ENCODE results near the gene DDX47. TPM values are rescaled to one million over a fixed set of nuclear protein-coding genes. Genes with fewer than 3 reads are reported as not detected.
"Not testable (repeated sequence)": the region's sequence is repeated elsewhere in the genome, so short reads cannot be mapped to it uniquely, and the experiment has no call there.

The DDX47 gene
- total RNA-seq, 2 experiments from 2014 or later = 49.1 to 53.2 TPM

- H3K4me3 Mint-ChIP-seq = no peak overlapping the region
- no peak overlapping the region for H3K27ac Mint-ChIP-seq
- no peaks in the 10 kb centered on the region for H3K9me3 Mint-ChIP-seq
- no peaks in the 10 kb centered on the region for H3K27me3 Mint-ChIP-seq
- peaks cover 30% of the 10 kb centered on the region for H3K36me3 Mint-ChIP-seq (ENCODE audit: low read depth)
- CTCF ChIA-PET = interaction anchor here (0.6 to 2.5 kb wide), 33 partner anchors 8 to 418 kb away, joined by 3 to 10 read pairs (median 4); partner anchors contain the start of genes DDX47 and GPRC5A
- DNase-seq = no peak
- peaks cover 33% of the 10 kb centered on the region for H3K4me1 Mint-ChIP-seq
- POLR2A ChIA-PET = interaction anchor here (0.6 to 2.3 kb wide), 4 partner anchors 9 to 100 kb away, joined by 3 to 6 read pairs (median 3); no protein-coding TSS in a partner anchor
Observed at GRCh38 chr12:12836571-12836970, 23.4 kb downstream of the DDX47 start.

GRCh38 chr12:12837025-12837812 is 24.1 kb downstream of the DDX47 start:
- H3K4me1 Mint-ChIP-seq = peaks cover 33% of the 10 kb centered on the region
- no peak overlapping the region for H3K4me3 Mint-ChIP-seq
- peaks cover 25% of the 10 kb centered on the region for H3K36me3 Mint-ChIP-seq (ENCODE audit: low read depth)
- H3K27me3 Mint-ChIP-seq = no peaks in the 10 kb centered on the region
- no peaks in the 10 kb centered on the region for H3K9me3 Mint-ChIP-seq
- CTCF ChIA-PET = interaction anchor here (0.5 to 2.5 kb wide), 43 partner anchors 8 to 418 kb away, joined by 3 to 10 read pairs (median 4); partner anchors contain the start of genes DDX47 and GPRC5A
- no peak overlapping the region for H3K27ac Mint-ChIP-seq
- POLR2A ChIA-PET = interaction anchor here (0.6 to 2.3 kb wide), 6 partner anchors 8 to 101 kb away, joined by 3 to 6 read pairs (median 4); partner anchors contain the start of gene DDX47
- peak; percentile 50 for DNase-seq

GRCh38 chr12:12837813-12838153 is 24.6 kb downstream of the DDX47 start:
- POLR2A ChIA-PET = interaction anchor here (0.9 to 2.3 kb wide), 4 partner anchors 9 to 61 kb away, joined by 3 to 6 read pairs (median 5); partner anchors contain the start of gene DDX47
- CTCF ChIA-PET = interaction anchor here (0.5 to 2.5 kb wide), 20 partner anchors 9 to 411 kb away, joined by 3 to 10 read pairs (median 4); partner anchors contain the start of genes DDX47 and GPRC5A
- H3K27ac Mint-ChIP-seq = no peak overlapping the region
- no peaks in the 10 kb centered on the region for H3K27me3 Mint-ChIP-seq
- peaks cover 33% of the 10 kb centered on the region for H3K4me1 Mint-ChIP-seq
- no peaks in the 10 kb centered on the region for H3K9me3 Mint-ChIP-seq
- no peak overlapping the region for H3K4me3 Mint-ChIP-seq
- DNase-seq = no peak
- peaks cover 19% of the 10 kb centered on the region for H3K36me3 Mint-ChIP-seq (ENCODE audit: low read depth)

- CTCF ChIA-PET = interaction anchor here (0.6 to 2.5 kb wide), 4 partner anchors 33 to 482 kb away, joined by 3 to 9 read pairs (median 4); partner anchors contain the start of genes BORCS5 and GPRC5A
- peak overlapping the region; percentile 74 for H3K27ac Mint-ChIP-seq
- peak overlapping the region; percentile 17 for H3K4me3 Mint-ChIP-seq
- no peak for DNase-seq
- H3K36me3 Mint-ChIP-seq (ENCODE audit: low read depth) = peaks cover 7% of the 10 kb centered on the region
- H3K4me1 Mint-ChIP-seq = peaks cover 33% of the 10 kb centered on the region
- POLR2A ChIA-PET = no interaction called here
- no peaks in the 10 kb centered on the region for H3K9me3 Mint-ChIP-seq
- H3K27me3 Mint-ChIP-seq = no peaks in the 10 kb centered on the region
Observed at GRCh38 chr12:12839003-12839395, 25.9 kb downstream of the DDX47 start.

DNA sequence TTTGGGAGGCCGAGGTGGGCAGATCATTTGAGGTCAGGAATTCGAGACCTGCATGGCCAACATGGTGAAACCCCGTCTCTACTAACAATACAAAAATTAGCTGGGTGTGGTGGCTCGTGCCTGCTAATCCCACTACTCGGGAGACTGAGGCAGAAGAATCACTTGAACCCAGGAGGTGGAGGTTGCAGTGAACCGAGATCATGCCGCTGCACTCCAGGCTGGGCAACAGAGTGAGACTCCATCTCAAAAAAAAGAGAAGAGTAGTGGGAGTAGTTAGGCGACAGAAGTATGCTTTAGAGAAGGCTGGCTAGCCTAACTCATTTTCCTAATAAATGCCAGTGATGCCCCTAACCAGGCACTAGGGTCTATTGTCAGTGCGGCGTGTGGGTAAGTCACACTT is 26.3 kb downstream of the DDX47 start:
- H3K27me3 Mint-ChIP-seq; H3K9me3 Mint-ChIP-seq; H3K4me3 Mint-ChIP-seq; DNase-seq; POLR2A ChIA-PET; H3K36me3 Mint-ChIP-seq (ENCODE audit: low read depth): not testable (repeated sequence)
- CTCF ChIA-PET = interaction anchor here (1.2 kb wide), 1 partner anchor 52 kb away, joined by 4 read pairs; the partner anchor contains the start of gene GPRC5A
- Mint-ChIP-seq H3K27ac (peak overlapping the region; percentile 74), H3K4me1 (peaks cover 33% of the 10 kb centered on the region)

GRCh38 chr12:12839873-12840579 is 26.9 kb downstream of the DDX47 start:
- peaks cover under 1% of the 10 kb centered on the region for H3K36me3 Mint-ChIP-seq (ENCODE audit: low read depth)
- DNase-seq = no peak
- ChIA-PET POLR2A (no interaction called here), CTCF (no interaction called here)
- no peak overlapping the region for H3K27ac Mint-ChIP-seq
- H3K27me3 Mint-ChIP-seq = no peaks in the 10 kb centered on the region
- H3K9me3 Mint-ChIP-seq = no peaks in the 10 kb centered on the region
- no peak overlapping the region for H3K4me3 Mint-ChIP-seq
- peaks cover 33% of the 10 kb centered on the region for H3K4me1 Mint-ChIP-seq

DNA sequence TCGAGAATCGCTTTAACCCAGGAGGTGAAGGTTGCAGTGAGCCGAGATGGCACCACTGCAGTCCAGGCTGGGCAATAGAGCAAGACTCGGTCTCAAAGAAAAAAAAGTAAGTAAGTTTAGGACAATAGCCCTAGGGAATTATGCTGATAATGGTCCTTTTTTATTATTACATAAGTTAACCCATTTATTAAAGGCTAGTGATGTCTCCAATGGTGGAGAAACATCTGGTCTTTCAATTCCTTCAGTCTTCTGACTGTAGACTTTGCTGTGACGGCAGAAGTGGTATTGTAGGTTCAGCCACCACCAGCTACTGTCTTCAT is 27.4 kb downstream of the DDX47 start:
- H3K27ac Mint-ChIP-seq = no peak overlapping the region
- H3K27me3 Mint-ChIP-seq = no peaks in the 10 kb centered on the region
- POLR2A ChIA-PET = no interaction called here
- H3K36me3 Mint-ChIP-seq (ENCODE audit: low read depth) = no peaks in the 10 kb centered on the region
- no peak overlapping the region for H3K4me3 Mint-ChIP-seq
- no peaks in the 10 kb centered on the region for H3K9me3 Mint-ChIP-seq
- CTCF ChIA-PET = no interaction called here
- H3K4me1 Mint-ChIP-seq = peaks cover 34% of the 10 kb centered on the region
- no peak for DNase-seq

- H3K36me3 Mint-ChIP-seq (ENCODE audit: low read depth); H3K27me3 Mint-ChIP-seq; DNase-seq; CTCF ChIA-PET; POLR2A ChIA-PET; H3K4me3 Mint-ChIP-seq; H3K9me3 Mint-ChIP-seq; H3K27ac Mint-ChIP-seq: not testable (repeated sequence)
- H3K4me1 Mint-ChIP-seq = peaks cover 42% of the 10 kb centered on the region
Observed at GRCh38 chr12:12841428-12841827, 28.3 kb downstream of the DDX47 start.

- Mint-ChIP-seq H3K27ac (no peak overlapping the region), H3K36me3 (ENCODE audit: low read depth) (peaks cover 5% of the 10 kb centered on the region), H3K27me3 (no peaks in the 10 kb centered on the region), H3K4me1 (peaks cover 18% of the 10 kb centered on the region), H3K9me3 (no peaks in the 10 kb centered on the region), H3K4me3 (no peak overlapping the region)
- CTCF ChIA-PET = interaction anchor here (1.1 to 1.9 kb wide), 2 partner anchors 8 to 58 kb away, joined by 3 to 5 read pairs; no protein-coding TSS in a partner anchor
- DNase-seq = no peak
- POLR2A ChIA-PET = interaction anchor here (1.0 to 1.4 kb wide), 2 partner anchors 9 to 32 kb away, joined by 3 read pairs; no protein-coding TSS in a partner anchor
Observed at GRCh38 chr12:12845794-12846243, 32.7 kb downstream of the DDX47 start.

- peak; percentile 39 for DNase-seq
- peak overlapping the region; percentile 49 for H3K27ac Mint-ChIP-seq
- H3K36me3 Mint-ChIP-seq (ENCODE audit: low read depth) = peaks cover 11% of the 10 kb centered on the region
- H3K9me3 Mint-ChIP-seq, H3K27me3 Mint-ChIP-seq, H3K4me3 Mint-ChIP-seq, POLR2A ChIA-PET: not testable (repeated sequence)
- H3K4me1 Mint-ChIP-seq = peaks cover 18% of the 10 kb centered on the region
- CTCF ChIA-PET = interaction anchor here (1.6 to 1.9 kb wide), 2 partner anchors 9 to 10 kb away, joined by 4 to 5 read pairs; no protein-coding TSS in a partner anchor
Observed at GRCh38 chr12:12846780-12847179, 33.6 kb downstream of the DDX47 start.

DNA sequence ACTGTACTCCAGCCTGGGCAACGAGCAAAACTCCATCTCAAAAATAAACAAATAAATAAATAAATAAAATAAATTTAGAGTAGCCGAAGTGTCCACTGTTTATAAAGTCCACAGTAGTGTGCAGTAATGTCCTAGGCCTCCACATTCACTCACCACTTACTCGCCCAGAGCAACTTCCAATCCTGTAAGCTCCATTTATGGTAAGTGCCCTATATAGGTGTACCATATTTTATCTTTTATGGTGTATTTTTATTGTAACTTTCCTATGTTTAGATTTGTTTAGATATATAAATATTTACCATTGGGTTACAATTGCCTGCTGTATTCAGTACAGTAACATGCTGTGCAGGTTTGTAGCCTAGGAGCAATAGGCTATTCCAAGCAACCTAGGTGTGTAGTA is 40.3 kb downstream of the DDX47 start:
- ChIA-PET CTCF (interaction anchor here (0.9 to 1.9 kb wide), 3 partner anchors 16 to 28 kb away, joined by 3 to 6 read pairs (median 5); no protein-coding TSS in a partner anchor), POLR2A (interaction anchor here (0.6 kb wide), 1 partner anchor 46 kb away, joined by 3 read pairs; no protein-coding TSS in a partner anchor)
- H3K4me1 Mint-ChIP-seq = no peaks in the 10 kb centered on the region

GRCh38 chr12:12859690-12860089 is 46.5 kb downstream of the DDX47 start:
- DNase-seq = no peak
- no peak overlapping the region for H3K27ac Mint-ChIP-seq
- no peaks in the 10 kb centered on the region for H3K9me3 Mint-ChIP-seq
- H3K36me3 Mint-ChIP-seq (ENCODE audit: low read depth) = peaks cover 2% of the 10 kb centered on the region
- no peaks in the 10 kb centered on the region for H3K27me3 Mint-ChIP-seq
- CTCF ChIA-PET = interaction anchor here (1.5 kb wide), 1 partner anchor 23 kb away, joined by 3 read pairs; no protein-coding TSS in a partner anchor
- POLR2A ChIA-PET = interaction anchor here (0.6 kb wide), 1 partner anchor 130 kb away, joined by 4 read pairs; no protein-coding TSS in a partner anchor
- no peaks in the 10 kb centered on the region for H3K4me1 Mint-ChIP-seq
- no peak overlapping the region for H3K4me3 Mint-ChIP-seq

More for the DNA sequence above, 40.3 kb downstream of the DDX47 start:
- Mint-ChIP-seq H3K36me3 (ENCODE audit: low read depth) (peaks cover 11% of the 10 kb centered on the region), H3K9me3 (peaks cover 2% of the 10 kb centered on the region), H3K27ac (no peak overlapping the region), H3K4me3 (no peak overlapping the region), H3K27me3 (no peaks in the 10 kb centered on the region)
- DNase-seq = no peak

- no peaks in the 10 kb centered on the region for H3K27me3 Mint-ChIP-seq
- H3K27ac Mint-ChIP-seq = no peak overlapping the region
- no peaks in the 10 kb centered on the region for H3K9me3 Mint-ChIP-seq
- peaks cover 2% of the 10 kb centered on the region for H3K36me3 Mint-ChIP-seq (ENCODE audit: low read depth)
- DNase-seq = no peak
- ChIA-PET CTCF (no interaction called here), POLR2A (no interaction called here)
- no peak overlapping the region for H3K4me3 Mint-ChIP-seq
- H3K4me1 Mint-ChIP-seq = no peaks in the 10 kb centered on the region
Observed at GRCh38 chr12:12864243-12864642, 51.1 kb downstream of the DDX47 start.
